Upper lobe of right lung (tissue), 1 donor: ENCODE data around the gene CCDC63. TPM values are rescaled to one million over a fixed set of nuclear protein-coding genes. Genes with fewer than 3 reads are reported as not detected.

Experiments
- ATAC-seq: fragments of 200-7000 bp; cut with Tn5 transposase; one replicate; pipeline ENCODE4 v1.9.1; 2020; ENCODE audit warnings: mild to moderate bottlenecking, moderate library complexity
- DNase-seq: peaks from one replicate; pipeline ENCODE4 v3.0.0-alpha.2; 2020
- H3K27ac ChIP-seq: fragments of 200-600 bp; one replicate; pipeline ENCODE4 v1.8.0; 2022
- H3K27me3 ChIP-seq: fragments of 200-600 bp; one replicate; pipeline ENCODE4 v1.8.0; 2022; ENCODE audit warnings: mild to moderate bottlenecking
- H3K36me3 ChIP-seq: fragments of 200-600 bp; one replicate; pipeline ENCODE4 v1.8.0; 2022
- H3K4me1 ChIP-seq: fragments of 200-600 bp; one replicate; pipeline ENCODE4 v1.8.0; 2022
- H3K4me3 ChIP-seq: fragments of 200-600 bp; one replicate; pipeline ENCODE4 v1.8.0; 2022; ENCODE audit warnings: mild to moderate bottlenecking
- H3K9me3 ChIP-seq: fragments of 200-600 bp; one replicate; pipeline ENCODE4 v1.8.0; 2022
- CTCF ChIP-seq: fragments of 200-600 bp; IDR thresholded peaks from one replicate; pipeline ENCODE4 v1.8.0; 2022; ENCODE audit warnings: antibody characterized with exemption
- intact Hi-C: fragments of 100-400 bp; cut with DNase I; formaldehyde crosslinking; loops from one replicate; pipeline ENCODE4 v1.11.0; 2022
- total RNA-seq: library from RNA; stranded (reverse); fragmentation: NEBNext Ultra II Directional; extraction: Animal tissue kit (Norgen Biotek cat#: 25700); gene quantifications from one replicate; pipeline ENCODE4 v1.2.1, GENCODE V29; 2021
- donor health status: DM: no; HTN: yes; CAD: no; lungs with severe emphysema.

CCDC63 gene
- total RNA-seq, 1 donor from 2014 or later, result not detected

GRCh38 chr12:110844551-110845338, 2.0 kb upstream of the CCDC63 start:
- ATAC-seq (no peak), DNase-seq (no peak)
- no peak overlapping the region for H3K4me3 ChIP-seq
- H3K27me3 ChIP-seq, result peaks cover 20% of the 10 kb centered on the region
- no peak overlapping the region for H3K27ac ChIP-seq
- H3K4me1 ChIP-seq, result peaks cover 2% of the 10 kb centered on the region
- TF ChIP-seq CTCF, result no peak
- no peaks in the 10 kb centered on the region for H3K9me3 ChIP-seq
- no peaks in the 10 kb centered on the region for H3K36me3 ChIP-seq
- intact Hi-C loops, result no loop called here

GRCh38 chr12:110845339-110845682, 1.5 kb upstream of the CCDC63 start:
- ATAC-seq (no peak), DNase-seq (no peak)
- Histone ChIP-seq H3K27ac (no peak overlapping the region), H3K4me3 (no peak overlapping the region), H3K4me1 (peaks cover 2% of the 10 kb centered on the region), H3K27me3 (peaks cover 20% of the 10 kb centered on the region), H3K9me3 (no peaks in the 10 kb centered on the region), H3K36me3 (no peaks in the 10 kb centered on the region)
- intact Hi-C loops, result no loop called here
- TF ChIP-seq CTCF, result no peak

DNA sequence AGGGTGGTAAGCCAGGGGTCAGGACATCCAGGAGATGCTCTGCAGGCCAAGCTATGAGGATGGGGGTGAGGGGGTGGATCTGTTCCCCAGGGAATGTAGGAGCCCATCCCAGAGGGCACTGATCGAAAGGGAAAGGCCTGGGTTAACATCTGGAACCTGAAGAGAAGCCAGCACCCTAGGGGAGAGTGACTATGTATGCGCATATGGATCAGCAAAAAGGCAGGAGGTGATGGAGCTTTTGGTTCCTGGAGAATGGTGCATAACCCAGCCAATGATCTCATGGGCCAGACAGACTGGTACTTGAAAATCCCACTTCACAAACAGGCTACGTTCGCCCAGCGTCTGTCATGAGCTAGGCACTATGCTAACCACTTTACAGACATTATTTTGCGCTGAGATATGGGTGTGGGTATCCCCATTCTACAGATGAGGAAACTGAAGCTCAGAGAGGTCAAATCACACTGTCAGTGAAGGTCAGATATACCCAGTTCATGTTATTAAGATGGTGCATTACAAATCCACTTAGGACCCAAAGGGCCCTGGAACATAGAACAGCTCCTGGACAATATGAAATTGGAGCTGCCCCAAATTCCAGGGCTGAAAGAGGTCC, 1.6 kb downstream of the CCDC63 start:
- Histone ChIP-seq H3K36me3 (no peaks in the 10 kb centered on the region), H3K27me3 (peaks cover 20% of the 10 kb centered on the region), H3K27ac (no peak overlapping the region), H3K9me3 (no peaks in the 10 kb centered on the region), H3K4me3 (no peak overlapping the region), H3K4me1 (peaks cover 2% of the 10 kb centered on the region)
- no peak for TF ChIP-seq CTCF
- DNase-seq, result no peak
- intact Hi-C loops, result no loop called here
- ATAC-seq, result no peak

- no peak for ATAC-seq
- Histone ChIP-seq H3K27me3 (peaks cover 20% of the 10 kb centered on the region), H3K4me1 (peaks cover 2% of the 10 kb centered on the region), H3K4me3 (no peak overlapping the region), H3K27ac (no peak overlapping the region), H3K36me3 (no peaks in the 10 kb centered on the region), H3K9me3 (no peaks in the 10 kb centered on the region)
- no peak for TF ChIP-seq CTCF
- intact Hi-C loops, result no loop called here
- DNase-seq, result no peak
These were observed 2.4 kb downstream of the CCDC63 start for GRCh38 chr12:110849221-110849620.

- intact Hi-C loops, result no loop called here
- peaks cover 2% of the 10 kb centered on the region for H3K4me1 ChIP-seq
- DNase-seq, result no peak
These were observed 3.1 kb downstream of the CCDC63 start for GRCh38 chr12:110849748-110850403.

More at GRCh38 chr12:110849748-110850403, 3.1 kb downstream of the CCDC63 start:
- no peaks in the 10 kb centered on the region for H3K9me3 ChIP-seq
- H3K36me3 ChIP-seq, result no peaks in the 10 kb centered on the region
- H3K4me3 ChIP-seq, result no peak overlapping the region
- H3K27ac ChIP-seq, result no peak overlapping the region
- H3K27me3 ChIP-seq, result peaks cover 20% of the 10 kb centered on the region
- peak; percentile 37 for ATAC-seq
- TF ChIP-seq CTCF, result no peak
